Hematopoietic multipotent progenitor cell treated with erythropoietin and hydrocortisone succinate and interleukin-3 and kit ligand, for 6 days (in vitro differentiated cells): ENCODE results near the gene TFF3.

Source experiments
- DNase-seq: peaks from one replicate; pipeline ENCODE4 v3.0.0-alpha.2; 2015

The TFF3 gene, protein sequence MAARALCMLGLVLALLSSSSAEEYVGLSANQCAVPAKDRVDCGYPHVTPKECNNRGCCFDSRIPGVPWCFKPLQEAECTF

DNA sequence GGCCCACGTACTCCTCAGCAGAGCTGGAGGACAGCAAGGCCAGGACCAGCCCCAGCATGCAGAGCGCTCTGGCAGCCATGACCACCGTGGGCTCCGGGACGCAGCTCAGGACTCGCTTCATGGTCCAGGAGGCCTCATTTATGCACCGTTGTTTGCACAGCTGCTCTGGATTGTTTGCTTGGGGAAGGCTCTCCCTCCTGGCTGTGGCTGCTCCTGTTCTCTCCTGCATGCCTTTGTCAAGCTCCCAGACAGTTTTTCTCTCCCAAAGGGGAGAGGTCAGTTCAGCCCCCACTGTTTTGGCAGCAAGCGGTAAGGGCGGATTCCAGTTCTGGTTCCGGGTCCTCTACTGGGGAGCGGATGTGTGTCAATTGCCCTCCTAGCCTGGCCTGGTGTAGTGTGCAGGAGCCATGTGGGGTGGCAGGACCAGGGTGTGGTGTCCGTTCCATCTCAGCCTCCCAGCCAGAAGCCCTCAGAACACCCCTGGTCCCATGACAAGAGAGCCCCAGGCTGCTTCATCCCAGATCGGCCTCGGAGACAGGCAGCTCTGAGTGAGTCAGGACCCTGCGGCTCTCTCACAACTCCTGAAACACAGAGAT lies at the start of gene TFF3:
TFF3 (minus strand) TSS at position 114 of the 596 bp plus-strand sequence; CDS start at position 79, 35 bp downstream.
- DNase-seq: no peak

DNA sequence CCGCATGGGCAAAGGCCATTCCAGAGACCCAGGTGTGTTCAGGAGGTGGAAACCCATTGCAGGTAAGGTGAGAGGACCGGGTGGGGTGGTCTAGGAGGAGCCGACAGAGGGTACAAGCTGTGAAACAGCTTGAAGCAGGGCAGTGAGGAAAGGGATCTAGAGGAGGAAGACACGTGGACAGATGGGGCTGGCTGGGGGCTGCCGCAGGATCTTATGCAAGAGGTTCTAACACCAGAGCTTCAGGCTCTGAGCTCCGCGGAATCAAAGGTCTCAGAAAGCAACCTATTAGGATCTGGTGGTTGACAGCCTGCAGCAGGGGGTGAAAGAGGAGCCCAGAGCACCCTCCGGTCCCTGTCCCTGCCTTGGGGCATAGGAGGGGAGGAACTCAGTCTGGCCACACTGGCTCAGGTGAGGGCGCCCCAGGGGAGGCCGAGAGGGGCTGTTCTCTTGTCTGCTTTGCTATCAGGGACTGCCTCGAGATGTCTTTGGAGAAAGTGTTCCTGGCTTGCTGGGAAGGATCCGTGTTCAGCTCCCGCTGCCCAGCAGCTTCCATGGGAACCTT lies 49.2 kb upstream of the TFF3 start:
- DNase-seq: peak; percentile 29

DNA sequence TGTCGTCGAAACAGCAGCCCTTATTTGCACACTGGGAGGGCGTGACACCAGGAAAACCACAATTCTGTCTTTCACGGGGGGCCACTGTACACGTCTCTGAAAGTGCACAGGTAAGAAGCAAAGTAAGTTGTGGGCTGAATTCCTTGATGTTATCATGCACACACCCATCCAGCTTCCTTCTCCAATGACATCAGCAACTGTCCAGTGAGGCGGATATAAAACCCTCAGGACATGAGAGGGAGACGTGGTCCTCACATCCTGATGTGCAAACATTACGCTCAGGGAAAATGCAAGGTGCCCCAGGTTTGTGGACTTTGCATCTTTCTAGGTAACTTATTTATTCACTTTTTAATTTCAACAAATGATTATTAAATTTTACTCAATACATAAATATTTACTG lies 48.1 kb upstream of the TFF3 start:
- DNase-seq: no peak

DNA sequence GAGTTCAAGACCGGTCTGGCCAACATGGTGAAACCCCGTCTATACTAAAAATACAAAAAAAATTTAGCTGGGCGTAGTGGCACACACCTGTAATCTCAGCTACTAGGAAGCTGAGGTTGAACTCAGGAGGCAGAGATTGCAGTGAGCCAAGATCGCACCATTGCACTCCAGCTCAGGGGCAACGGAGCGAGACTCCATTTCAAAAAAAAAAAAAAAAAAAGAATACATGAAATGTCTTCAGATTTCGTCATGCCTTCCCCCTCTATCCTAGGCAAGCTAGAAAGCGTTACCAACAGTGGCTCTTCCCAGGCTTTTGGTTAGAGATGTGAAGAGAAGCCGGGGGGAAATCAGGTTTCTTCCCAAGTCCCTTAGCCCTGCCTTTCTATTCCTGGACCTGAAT lies 47.5 kb upstream of the TFF3 start:
- no peak for DNase-seq

DNA sequence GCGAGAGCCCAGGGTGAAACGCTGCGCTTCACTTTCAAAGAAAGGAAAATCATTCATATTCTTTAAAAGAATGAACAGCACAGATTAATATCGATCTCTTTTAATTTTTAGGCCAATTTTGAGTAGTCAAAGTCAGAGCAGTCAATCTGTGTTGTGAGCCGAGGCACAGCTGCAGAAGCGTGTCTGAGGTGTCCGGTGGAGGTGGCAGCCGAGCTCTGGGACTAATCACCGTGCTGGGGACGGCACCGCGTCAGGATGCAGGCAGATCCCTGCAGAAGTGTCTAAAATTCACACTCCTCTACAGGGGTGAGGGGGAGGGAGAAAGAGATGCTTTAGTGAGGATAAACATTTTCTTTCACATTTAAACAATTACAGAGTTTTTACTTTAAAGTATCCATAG lies 47.0 kb upstream of the TFF3 start:
- DNase-seq: no peak

DNA sequence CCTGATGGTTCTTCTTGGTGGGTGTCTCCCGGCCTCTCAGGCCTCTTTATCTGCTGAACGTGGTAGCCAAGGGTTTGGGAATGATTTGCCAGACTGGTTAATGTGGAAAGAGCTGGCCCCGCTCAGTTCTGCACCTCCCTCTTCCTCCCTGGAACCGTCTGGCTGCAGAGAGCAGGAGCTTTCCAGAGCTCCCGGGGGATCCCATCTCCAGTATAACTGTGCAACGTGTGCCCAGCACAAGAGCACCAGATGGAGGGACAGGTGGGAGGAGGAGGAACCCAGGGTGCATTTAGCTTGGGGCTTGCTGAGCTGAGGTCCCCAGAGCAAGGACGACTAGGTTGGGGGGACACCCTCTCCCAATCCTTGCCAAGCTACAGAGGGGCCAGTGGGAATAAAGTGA lies 46.1 kb upstream of the TFF3 start:
- DNase-seq: no peak

DNA sequence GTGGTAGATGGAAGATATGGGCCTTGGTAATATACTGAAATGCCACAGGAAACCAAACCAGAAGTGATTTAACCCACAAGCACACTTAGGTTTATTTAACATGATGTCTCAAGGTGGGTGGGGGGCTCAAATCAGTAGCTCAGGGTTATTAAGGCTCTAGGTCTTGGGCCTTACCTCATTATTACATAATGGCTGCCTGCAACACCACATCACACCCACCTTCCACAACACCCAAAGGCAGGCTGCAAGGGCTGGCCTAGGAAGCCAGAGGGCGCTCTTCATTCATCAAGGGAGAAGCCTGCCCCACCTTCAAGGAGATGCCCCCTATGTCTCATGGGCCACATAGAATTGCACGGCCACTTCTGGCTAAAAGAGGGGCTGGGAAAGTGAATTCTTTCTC lies 45.1 kb upstream of the TFF3 start:
- peak; percentile 34 for DNase-seq

DNA sequence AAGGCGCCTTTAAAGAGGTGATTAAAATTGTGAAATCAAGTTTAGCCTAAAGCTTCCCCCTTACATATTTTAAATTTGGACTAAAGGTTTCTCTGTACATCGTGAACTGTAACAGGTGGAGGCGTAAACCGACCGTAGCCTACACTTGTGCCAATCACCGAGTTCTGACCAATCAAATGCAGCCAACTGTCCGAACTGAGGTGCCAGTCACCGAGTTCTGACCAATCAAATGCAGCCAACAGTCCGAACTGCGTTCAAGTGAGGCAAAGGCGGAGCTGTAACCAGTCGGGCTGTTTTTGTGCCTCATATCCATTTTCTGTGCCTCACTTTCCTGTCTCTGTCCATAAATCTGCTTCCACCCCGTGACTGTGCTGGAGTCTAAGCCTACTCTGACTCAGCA lies 43.7 kb upstream of the TFF3 start:
- DNase-seq: no peak

DNA sequence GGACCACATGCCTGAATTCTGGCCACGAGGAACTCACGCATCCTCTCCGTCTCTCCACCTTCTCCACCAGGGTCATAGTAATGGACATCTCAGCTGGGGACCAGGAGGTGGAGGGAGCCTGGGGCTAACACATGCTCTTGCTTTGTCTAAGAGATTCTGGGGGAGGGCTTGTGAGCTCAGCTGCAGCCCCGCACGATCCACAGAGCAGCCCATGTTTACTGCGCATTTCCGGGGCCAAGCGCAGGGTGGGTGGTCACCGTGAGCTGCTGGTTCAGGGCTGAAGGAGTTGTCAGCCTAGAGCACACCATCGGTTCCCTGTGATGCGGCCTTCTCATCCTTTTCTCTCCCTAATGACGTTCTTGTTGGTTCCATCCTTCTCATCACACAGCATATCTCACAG lies 43.1 kb upstream of the TFF3 start:
- DNase-seq: no peak

DNA sequence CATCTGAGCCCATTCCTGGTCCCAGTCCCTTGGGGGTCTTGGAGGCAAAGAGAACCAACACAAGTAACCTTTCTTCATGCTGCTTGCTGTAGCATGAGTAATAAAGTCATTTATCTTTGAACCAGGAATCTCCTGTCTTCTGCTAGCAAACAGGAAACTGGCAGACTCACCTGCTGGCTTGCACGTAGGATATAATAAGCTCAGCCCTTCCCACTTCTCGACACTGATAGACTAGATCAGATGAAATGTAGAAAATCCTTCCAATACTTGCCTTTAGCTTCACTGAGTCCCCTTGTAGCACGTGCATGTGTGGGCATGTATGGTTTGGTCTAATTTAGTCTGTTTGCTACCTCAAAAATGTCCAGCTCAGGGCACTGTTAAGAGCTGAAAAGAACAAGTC lies 42.1 kb upstream of the TFF3 start:
- DNase-seq: no peak

DNA sequence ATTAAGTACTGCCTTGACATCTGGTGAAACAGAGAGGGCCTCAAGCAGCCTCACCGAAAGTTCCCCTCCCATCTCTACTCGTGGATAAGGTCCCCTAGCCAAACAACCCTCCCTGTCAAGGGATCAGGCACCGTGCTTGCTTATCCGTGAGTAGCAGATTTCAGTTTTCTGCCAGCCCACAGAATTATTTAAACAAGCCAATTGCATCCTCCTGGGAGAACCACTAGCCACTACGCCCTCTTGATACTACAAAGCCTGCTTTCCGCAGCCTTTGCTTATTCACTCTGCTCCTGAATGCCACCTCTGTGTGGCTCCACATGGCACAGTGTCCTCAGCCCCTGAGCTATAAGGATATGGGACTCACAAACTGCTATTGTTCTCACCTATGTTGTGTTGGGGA lies 41.4 kb upstream of the TFF3 start:
- DNase-seq: peak; percentile 39

DNA sequence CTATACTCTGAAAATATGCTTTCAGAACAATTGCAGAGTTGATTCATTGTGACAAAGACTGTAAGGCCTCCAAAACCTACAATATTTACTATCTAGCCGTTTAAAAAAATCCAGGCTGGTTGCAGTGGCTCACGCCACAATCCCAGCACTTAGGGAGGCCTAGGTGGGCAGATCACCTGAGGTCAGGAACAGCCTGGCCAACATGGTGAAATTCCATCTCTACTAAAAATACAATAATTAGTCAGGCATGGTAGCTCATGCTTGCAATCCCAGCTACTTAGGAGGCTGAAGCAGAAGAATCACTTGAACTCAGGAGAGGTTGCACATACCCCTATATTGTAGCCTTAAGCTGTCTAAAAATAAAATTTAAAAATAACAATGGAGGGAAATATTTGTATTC lies 40.8 kb upstream of the TFF3 start:
- DNase-seq: no peak

DNA sequence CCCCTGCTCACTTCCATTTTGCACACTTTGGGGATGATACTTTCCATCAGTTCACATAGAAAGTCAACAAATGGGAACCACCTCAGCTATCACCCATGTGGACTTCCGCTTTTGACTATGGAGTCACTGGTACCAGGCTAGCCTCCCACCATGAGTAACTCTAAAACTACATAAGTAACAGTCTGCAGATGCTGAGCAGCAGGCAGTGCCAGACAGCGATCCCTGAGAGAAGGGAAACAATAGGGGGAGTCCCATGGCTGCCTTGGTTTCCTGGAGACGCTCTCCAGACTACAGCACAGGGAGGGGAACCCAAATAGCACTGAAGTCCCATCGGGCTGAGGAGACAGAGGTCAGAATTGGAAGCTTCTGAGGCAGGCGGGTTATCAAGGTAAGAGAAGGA lies 38.4 kb upstream of the TFF3 start:
- no peak for DNase-seq

DNA sequence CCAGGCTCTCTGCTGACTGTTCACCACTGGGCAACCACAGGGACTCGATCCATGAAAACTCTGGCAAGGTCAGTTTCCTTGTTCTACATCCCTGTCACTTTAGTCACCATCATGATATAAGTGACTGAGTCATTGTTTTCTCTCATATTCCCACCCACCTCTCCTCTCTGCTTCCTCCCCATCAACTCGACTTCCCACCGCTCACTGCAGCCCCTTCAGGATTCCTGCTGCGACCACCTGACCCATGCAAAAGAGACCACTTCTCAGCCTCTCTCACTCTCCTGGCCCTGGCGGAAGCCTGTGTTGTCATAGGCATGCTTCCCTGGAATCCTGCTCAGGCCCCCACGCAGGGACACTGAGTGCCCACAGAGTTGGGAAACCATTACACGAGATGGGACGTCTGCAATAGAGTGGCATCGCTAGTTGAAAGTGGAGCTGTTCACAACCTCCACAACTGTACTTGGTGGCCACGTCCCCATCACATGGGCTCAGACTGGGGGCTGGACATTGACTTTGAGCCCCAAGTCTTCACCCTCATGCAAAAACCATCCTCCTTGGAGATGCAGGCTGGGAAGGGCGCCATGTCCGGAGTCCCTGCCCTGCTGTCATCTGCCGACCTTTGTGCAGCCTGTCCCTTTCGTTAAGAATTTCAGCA lies 37.4 kb upstream of the TFF3 start:
- DNase-seq: no peak

DNA sequence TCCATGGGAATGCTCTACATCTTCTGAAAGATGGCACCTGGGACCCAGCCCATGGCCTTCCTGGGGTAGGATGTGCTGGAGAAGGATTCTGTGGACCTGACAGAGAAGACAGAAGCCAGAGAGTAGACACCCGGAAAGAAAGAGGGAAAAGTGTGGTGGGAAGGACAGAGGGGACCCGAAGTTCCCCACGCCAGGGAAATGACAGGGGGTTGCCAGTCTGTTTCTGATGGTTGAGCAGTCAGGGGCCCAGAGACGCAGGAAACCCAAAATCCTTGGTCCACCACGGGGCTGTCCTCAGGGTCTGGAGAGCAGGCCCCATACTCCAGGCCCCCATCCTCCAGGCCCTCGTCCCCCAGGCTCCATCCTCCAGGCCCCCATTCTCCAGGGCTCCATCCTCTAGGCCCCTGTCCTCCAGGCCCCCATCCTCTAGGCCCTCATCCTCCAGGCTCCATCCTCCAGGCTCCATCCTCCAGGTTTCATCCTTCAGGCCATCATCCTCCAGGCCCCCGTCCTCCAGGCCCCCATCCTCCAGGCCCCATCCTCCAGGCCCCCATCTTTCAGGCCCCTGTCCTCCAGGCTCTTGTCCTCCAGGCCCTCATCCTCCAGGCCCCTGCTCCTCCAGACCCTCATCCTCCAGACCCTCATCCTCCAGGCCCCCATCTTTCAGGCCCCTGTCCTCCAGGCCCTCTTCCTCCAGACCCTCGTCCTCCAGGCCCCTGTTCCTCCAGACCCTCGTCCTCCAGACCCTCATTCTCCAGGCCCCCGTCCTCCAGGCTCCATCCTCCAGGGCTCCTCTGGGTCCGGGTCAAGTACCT lies 36.6 kb upstream of the TFF3 start:
- no peak for DNase-seq

DNA sequence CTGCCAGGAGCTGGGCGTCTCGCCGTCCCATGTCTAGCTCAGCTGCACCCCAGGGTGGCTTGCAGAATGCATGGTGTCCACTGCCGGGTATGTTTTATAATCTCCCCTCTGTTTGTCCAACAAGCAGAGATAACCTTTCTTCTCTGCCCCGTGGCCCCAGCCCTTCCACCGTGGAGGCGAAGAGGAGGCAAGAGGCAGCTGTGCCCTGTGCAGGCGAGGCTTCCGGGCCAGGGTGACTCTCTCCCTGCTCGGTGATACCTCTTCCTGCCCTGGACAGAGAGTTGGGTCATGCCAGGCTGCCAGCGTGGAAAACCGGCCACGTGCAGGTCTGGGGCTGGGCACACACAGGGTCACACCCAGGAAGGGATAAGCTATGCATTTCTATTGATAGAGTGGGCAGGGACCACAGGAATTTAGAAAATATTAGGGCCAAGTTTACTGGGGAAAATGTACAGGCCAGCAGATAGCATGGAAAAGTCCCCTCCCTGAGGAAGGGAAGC lies 35.8 kb upstream of the TFF3 start, which contains the start of gene TFF2:
TFF2 (minus strand) TSS at position 68 of the 500 bp plus-strand sequence; CDS start at position 31, 37 bp downstream.
- DNase-seq: no peak

DNA sequence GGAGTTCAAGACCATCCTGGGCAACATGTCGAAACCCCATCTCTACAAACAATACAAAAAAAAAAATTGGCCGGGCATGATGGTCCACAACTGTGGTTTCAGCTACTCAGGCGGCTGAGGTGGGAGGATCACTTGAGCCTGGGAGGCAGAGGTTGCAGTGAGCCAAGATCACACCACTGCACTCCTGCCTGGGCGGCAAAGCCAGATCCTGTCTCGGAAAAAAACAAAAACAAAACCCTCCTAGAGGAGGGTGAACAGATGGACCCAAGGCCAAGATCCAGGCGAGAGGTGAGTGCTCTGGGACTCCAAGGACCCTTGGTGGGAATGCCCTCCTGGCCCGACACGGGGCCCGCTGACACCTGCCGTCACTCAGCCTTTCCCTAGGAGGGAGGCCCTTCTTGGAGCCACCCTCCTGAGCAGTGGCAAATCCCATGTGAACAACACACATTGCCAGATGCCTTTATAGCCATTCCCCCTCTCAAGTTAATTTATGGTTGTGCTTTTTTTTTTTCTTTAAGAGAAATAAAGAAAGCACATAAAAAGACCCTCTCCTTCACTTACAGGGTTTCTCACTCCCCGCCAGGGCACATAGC lies 35.2 kb upstream of the TFF3 start:
- no peak for DNase-seq

DNA sequence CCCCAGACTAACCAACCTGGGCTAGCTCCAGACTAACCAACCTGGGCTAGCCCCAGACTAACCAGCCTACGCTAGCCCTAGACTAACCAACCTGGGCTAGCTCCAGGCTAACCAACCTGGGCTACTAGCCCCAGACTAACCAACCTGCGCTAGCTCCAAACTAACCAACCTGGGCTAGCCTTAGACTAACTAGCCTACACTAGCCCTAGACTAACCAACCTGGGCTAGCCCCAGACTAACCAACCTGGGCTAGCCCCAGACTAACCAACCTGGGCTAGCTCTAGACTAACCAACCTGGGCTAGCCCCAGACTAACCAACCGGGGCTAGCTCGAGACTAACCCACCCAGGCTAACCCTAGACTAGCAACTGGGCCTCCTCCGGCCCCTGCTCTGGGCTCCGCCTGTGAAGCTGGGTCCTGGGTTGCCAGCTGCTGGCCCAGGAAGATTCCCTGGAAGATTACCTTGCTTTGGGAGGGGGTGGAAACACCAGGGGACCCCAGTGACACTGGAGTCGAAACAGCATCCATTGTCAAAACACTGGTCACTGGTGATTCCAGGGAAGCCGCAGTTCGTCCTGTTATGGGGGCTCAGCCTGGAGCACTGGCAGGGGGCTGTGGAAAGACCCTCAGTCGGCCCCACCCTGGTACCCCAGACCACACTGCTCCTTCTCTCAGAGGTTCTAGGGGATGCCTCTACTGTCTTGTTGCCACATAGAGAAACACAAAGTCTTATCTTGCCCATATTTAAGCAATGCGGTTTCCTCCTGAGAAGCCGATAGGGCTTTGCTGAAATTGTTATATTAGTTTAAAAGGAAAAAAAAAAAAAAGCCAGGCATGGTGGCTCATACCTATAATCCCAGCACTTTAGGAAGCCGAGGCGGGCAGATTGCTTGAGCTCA lies 34.5 kb upstream of the TFF3 start:
- peak; percentile 64 for DNase-seq

DNA sequence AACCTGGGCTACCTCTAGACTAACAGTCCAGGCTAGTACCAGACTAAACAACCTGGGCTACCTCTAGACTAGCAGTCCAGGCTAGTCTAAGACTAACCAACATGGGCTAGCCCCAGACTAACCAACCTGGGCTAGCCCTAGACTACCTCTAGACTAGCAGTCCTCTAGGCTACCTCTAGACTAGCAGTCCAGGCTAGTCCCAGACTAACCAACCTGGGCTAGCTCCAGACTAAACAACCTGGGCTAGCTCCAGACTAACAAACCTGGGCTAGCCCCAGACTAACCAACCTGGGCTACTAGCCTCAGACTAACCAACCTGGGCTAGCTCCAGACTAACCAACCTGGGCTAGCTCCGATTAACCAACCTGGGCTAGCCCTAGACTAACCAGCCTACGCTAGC lies 33.6 kb upstream of the TFF3 start:
- no peak for DNase-seq

DNA sequence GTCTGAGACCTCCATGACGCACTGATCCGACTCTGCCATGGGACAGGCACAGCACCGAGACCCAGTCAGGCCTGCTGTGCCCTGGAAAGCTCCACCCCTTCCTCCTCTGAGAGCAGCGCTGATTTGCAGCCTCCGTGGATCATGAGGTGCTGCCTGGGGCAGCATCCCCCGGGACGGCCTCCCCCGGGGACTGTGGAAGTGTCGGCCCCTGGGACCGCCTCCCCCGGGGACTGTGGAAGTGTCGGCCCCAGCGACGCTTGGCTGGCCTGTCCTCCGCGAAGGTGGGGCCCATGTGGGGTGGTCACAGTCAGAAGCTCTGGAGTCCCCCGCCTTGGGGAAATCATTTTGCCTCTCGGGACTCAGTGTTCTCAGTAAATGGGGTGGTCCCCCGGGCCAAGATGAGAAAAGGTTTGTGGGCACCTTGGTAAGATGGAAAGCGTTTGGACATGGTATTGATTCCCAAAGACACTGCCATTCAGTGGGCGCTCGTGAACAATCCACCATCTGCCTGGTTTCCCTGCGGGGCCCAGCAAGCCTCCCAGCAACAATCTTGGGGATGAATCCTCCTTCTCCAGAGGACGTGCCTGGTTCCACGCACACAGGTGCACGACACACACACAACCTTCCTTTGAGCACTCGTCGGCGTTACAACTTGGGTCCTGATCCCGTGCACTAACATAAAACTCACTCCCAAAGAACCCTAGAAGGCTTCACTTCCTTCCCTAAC lies 32.6 kb upstream of the TFF3 start:
- no peak for DNase-seq
